Thyroid gland (tissue), 4 donors: ENCODE data around the gene GARIN5A. TPM values are rescaled to one million over a fixed set of nuclear protein-coding genes. Genes with fewer than 3 reads are reported as not detected.

Source experiments
- DNase-seq, 2 donors: peaks; one replicate each; pipeline ENCODE4 v3.0.0-alpha.2; 2019
- H3K27ac ChIP-seq, 3 donors: fragments of 200-600 bp; sonication (generic); 1 replicate in 2 of 3; 2 replicates in 1 of 3; pipeline ENCODE4 v1.5.1; 2016 to 2019; ENCODE audit warnings: mild to moderate bottlenecking in 1 of 3, moderate library complexity in 1 of 3
- H3K27me3 ChIP-seq: fragments of 200-600 bp; sonication (generic); one replicate; pipeline ENCODE4 v1.5.1; 2019
- H3K36me3 ChIP-seq, 2 donors: fragments of 200-600 bp; sonication (generic); one replicate each; pipeline ENCODE4 v1.5.1; 2016 to 2019
- H3K4me1 ChIP-seq, 2 donors: fragments of 200-600 bp; sonication (generic); one replicate each; pipeline ENCODE4 v1.5.1; 2017 to 2019
- H3K4me3 ChIP-seq, 3 donors: fragments of 200-600 bp; sonication (generic); replicated peaks in 1 of 3; 1 replicate in 2 of 3; 2 replicates in 1 of 3; pipeline ENCODE4 v1.5.1; 2016; ENCODE audit warnings: mild to moderate bottlenecking in 1 of 3
- H3K9me3 ChIP-seq: fragments of 200-600 bp; sonication (generic); one replicate; pipeline ENCODE4 v1.5.1; 2017
- CTCF ChIP-seq, 6 experiments: fragments of 200-600 bp in 3 of 6; fragments of 450-650 bp in 3 of 6; sonication (generic) in 3 of 6; IDR thresholded peaks; one replicate each; pipeline ENCODE4 v1.5.1; 2016 to 2019; ENCODE audit warnings: antibody characterized with exemption in 6 of 6, mild to moderate bottlenecking in 2 of 6, inconsistent platforms in 1 of 6, moderate library complexity in 1 of 6
- POLR2A ChIP-seq, 2 donors: fragments of 450-650 bp; IDR thresholded peaks; one replicate each; pipeline ENCODE4 v1.6.1; 2017; ENCODE audit warnings: antibody characterized with exemption in 2 of 2, mild to moderate bottlenecking in 2 of 2, moderate library complexity in 1 of 2
- WGBS, 2 donors: methylation state at CpG; one replicate each; pipeline ENCODE4 v1.1.5; 2017; 5-methylcytosine and 5-hydroxymethylcytosine counted together
- intact Hi-C: fragments of 100-400 bp; cut with DNase I; formaldehyde crosslinking; loops from one replicate; pipeline ENCODE4 v1.15.1; 2023
- total RNA-seq, 4 donors: library from RNA; depleted of rRNA; stranded (reverse); fragments of >200 nt; gene quantifications; one replicate each; pipeline ENCODE4 v1.2.3, GENCODE V29; 2016

Gene GARIN5A
- total RNA-seq, 4 donors from 2014 or later = 1.4 to 8.1 (median 5.0) TPM

DNA sequence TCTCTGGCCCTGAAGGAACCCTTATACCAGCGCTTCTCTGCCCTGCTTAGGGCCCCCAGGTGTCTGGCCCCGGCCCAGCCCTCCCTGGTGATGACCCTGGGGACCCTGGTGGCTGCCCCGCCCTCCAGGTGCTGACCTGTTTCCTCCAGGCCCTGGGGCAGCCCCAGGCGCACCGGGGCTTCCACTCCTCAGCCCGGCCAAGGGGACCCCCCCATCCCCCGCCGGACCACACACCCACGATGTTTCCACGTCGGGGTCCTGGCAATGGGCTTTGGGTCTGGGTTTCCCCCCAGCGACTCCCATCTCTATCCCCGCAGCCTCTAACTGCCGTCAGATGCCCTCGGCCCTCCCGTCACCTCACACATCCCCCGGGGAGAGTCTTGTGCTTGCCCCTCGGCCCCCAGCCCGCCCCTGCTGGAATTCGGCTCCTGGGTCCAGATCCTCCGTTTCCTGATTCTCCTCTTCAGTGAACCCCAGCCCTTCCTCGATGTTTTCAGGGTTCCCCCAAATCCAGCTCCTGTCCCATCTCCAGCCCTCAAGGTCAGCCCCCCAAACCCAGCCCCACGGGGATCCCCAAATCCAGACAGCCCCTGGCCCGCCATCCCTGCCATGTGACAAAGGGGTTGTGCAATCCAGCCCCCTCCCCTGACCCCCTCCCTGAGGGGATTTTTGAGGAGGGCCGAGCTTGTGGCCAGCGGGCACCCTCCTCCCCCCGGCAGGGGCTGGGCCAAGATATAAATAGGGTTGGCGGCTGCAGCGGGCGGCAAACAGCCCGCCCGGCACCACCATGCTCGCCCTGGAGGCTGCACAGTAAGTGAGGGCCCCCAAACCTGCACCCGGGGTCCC is 58.2 kb downstream of the GARIN5A start, which contains the start of gene SPIB:
Gene SPIB, plus strand, starts transcription at position 763 of the 846 bp plus-strand sequence. Its CDS starts 25 bp downstream, at position 788.
- Histone ChIP-seq H3K9me3 (no peaks in the 10 kb centered on the region), H3K4me3 (no peak within 1 kb of the TSS), H3K27ac (no peak within 1 kb of the TSS), H3K36me3 (no peaks in the 10 kb centered on the region), H3K27me3 (peaks cover 13% of the 10 kb centered on the region), H3K4me1 (peaks cover 0 to 6% of the 10 kb centered on the region in 2 donors)
- intact Hi-C loops = loop anchor here (5.0 kb wide), 1 partner anchor 56 kb away; no protein-coding TSS in a partner anchor
- TF ChIP-seq CTCF (IDR thresholded peaks at IDR 0.05) = no peak
- no peak for DNase-seq
- 22 to 26% methylated on average over 12 to 34 of the region's 34 CpGs for WGBS, 2 donors

- no peak overlapping the region for H3K4me3 ChIP-seq
- peaks cover 0 to 6% of the 10 kb centered on the region in 2 donors for H3K4me1 ChIP-seq
- intact Hi-C loops = loop anchor here (5.0 kb wide), 1 partner anchor 55 kb away; no protein-coding TSS in a partner anchor
- H3K9me3 ChIP-seq = no peaks in the 10 kb centered on the region
- WGBS, 2 donors = 86 to 88% methylated on average over 14 to 19 of the region's 42 CpGs
- peaks cover 13% of the 10 kb centered on the region for H3K27me3 ChIP-seq
- no peak for TF ChIP-seq CTCF (IDR thresholded peaks at IDR 0.05)
- TF ChIP-seq POLR2A (IDR thresholded peaks at IDR 0.05) = no peak
- no peak for DNase-seq
- no peaks in the 10 kb centered on the region for H3K36me3 ChIP-seq
- H3K27ac ChIP-seq = no peak overlapping the region
These were observed 59.3 kb downstream of the GARIN5A start for GRCh38 chr19:50417111-50418081.

Other genes with a start within 250 kb of the GARIN5A start
- gene KCNC3, start 147.5 kb downstream of the GARIN5A start, total RNA-seq = 10 to 100 TPM in 3 of 4 donors, 1 to 10 TPM in 1; 5.9 to 32.8 (median 17.2) TPM
- gene NAPSA, start 111.2 kb downstream of the GARIN5A start, total RNA-seq = 1 to 10 TPM in 2 of 4 donors, under 1 TPM in 2; 0.46 to 3.4 (median 1.5) TPM
- gene NR1H2, start 100.4 kb downstream of the GARIN5A start, total RNA-seq = 100 to 1,000 TPM in 2 of 4 donors, 10 to 100 TPM in 2; 76.4 to 114 (median 100) TPM
- gene POLD1, start 92.5 kb downstream of the GARIN5A start, total RNA-seq = 10 to 100 TPM; 12.9 to 27.5 (median 19.0) TPM
- not detected for gene SPIB, start 57.9 kb downstream of the GARIN5A start, total RNA-seq
- gene MYBPC2, start 44.0 kb downstream of the GARIN5A start, total RNA-seq = under 1 TPM in 1 of 4 donors, not detected in 3; 0.13 TPM
- 100 to 1,000 TPM; 139 to 250 (median 214) TPM for gene EMC10, start 341 bp downstream of the GARIN5A start, total RNA-seq
- 10 to 100 TPM; 23.9 to 49.5 (median 41.3) TPM for gene JOSD2, start 34.3 kb upstream of the GARIN5A start, total RNA-seq
- gene ASPDH, start 37.1 kb upstream of the GARIN5A start, total RNA-seq = not detected
- gene LRRC4B, start 91.6 kb upstream of the GARIN5A start, total RNA-seq = 1 to 10 TPM in 3 of 4 donors, under 1 TPM in 1; 0.59 to 3.0 (median 1.6) TPM
- 1 to 10 TPM in 2 of 4 donors, under 1 TPM in 1, not detected in 1; 0.67 to 1.4 (median 1.3) TPM for gene SYT3, start 163.0 kb upstream of the GARIN5A start, total RNA-seq
- 1 to 10 TPM in 1 of 4 donors, not detected in 3; 1.7 TPM for gene C19orf81, start 172.6 kb upstream of the GARIN5A start, total RNA-seq
- under 1 TPM in 2 of 4 donors, not detected in 2; 0.10 to 0.45 TPM for gene SHANK1, start 243.0 kb upstream of the GARIN5A start, total RNA-seq
- 10 to 100 TPM in 1 of 4 donors, 1 to 10 TPM in 3; 5.0 to 16.0 (median 8.9) TPM for gene CLEC11A, start 246.5 kb upstream of the GARIN5A start, total RNA-seq